ENCODE results near the gene RPS6KA1.
A peak's percentile ranks its signal among the peaks of the same experiment; 100 is the strongest.
"Not testable (repeated sequence)": the region's sequence is repeated elsewhere in the genome, so short reads cannot be mapped to it uniquely, and the experiment has no call there.

RPS6KA1 gene

DNA sequence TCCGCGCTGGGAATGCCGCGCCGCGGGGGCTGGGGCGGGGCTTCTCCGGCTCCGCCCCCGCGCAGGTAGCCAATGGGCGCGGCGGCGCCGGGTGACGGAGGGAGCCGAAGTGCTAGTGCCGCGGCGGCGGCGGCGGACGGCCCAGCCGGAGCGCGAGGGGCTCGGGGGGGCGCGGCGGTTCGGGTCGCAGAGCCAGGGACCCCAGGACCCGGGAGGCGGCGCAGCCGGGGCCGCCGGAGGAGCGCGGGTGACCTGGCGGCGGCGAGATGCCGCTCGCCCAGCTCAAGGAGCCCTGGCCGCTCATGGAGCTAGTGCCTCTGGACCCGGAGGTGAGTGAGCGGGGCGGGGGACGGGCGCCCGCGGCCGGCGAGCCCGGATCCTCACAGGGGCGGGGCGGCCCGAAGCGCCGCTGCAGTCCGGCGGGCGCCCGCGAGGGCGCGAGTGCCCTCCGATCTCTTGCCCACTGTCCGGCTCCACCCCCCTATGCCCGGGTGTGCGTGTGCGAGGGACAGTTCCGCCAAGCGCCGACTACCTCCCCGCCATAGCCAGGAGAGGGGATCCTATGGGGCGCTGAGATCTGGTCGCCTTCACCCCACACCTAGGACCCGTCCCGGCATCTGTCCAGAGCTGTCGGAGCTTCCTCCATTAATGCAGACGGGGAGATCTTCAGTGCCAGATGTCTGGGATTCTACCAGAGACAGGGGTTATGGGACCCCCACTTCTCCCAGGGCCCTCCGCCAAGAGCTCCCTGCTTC lies at the start of gene RPS6KA1:
Gene RPS6KA1 (plus strand): TSS at position 107 of the 755 bp plus-strand sequence. CDS start 160 bp downstream, at position 267.
- DNase-seq (ENCODE audit: low read depth in 2 of 2, low spot score in 1 of 2) = peak in 1 of 2 donors; percentile 37

DNA sequence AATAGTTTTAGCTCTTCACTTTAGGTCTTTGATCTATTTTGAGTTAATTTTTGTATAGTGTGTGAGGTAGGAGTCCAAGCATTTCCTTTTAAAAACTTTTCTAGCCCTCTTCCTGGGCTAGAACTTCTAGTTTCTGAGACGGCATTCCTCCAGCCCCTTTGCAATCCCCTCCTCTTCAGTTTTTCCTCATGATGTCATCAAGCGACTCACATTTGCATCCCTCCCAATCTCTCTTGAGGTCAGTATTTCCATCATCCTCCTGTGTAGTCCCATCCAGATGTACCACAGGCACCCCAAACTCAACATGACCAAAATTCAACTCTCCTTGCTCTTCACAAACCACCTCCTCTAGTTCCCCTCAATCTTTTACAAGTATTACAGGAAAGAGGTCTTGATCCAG lies 46.6 kb upstream of the RPS6KA1 start:
- DNase-seq (ENCODE audit: low read depth in 2 of 2, low spot score in 1 of 2) = no peak

GRCh38 chr1:26483980-26484379 lies 45.6 kb upstream of the RPS6KA1 start:
- no peak for DNase-seq (ENCODE audit: low read depth in 2 of 2, low spot score in 1 of 2)

- no peak for DNase-seq (ENCODE audit: low read depth in 2 of 2, low spot score in 1 of 2)
These were observed 39.4 kb upstream of the RPS6KA1 start for GRCh38 chr1:26490155-26490554.

- no peak for DNase-seq (ENCODE audit: low read depth in 2 of 2, low spot score in 1 of 2)
These were observed 36.3 kb upstream of the RPS6KA1 start for GRCh38 chr1:26493267-26493666.

- DNase-seq (ENCODE audit: low read depth in 2 of 2, low spot score in 1 of 2) = no peak
These were observed 35.6 kb upstream of the RPS6KA1 start for GRCh38 chr1:26493938-26494337.

DNA sequence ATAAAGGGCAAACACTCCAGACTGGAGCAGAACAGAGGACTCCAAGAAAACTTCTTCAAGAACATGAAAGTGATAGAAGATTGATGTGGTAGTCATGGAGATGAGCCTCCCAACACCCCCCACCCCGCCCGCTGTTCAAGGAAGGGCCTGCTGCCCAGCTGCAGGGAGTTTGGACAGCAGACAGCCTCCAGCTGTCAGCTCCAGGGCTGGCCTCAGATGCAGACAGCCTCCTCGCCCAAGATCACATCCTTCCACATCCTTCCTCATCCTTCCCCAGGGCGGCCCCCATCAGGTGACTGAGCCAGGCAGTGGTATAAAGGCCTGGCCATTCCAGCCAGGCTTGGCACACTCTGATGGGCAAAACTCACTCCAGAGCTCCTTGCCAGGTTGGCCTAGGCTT lies 32.7 kb upstream of the RPS6KA1 start:
- DNase-seq (ENCODE audit: low read depth in 2 of 2, low spot score in 1 of 2) = no peak

- DNase-seq (ENCODE audit: low read depth in 2 of 2, low spot score in 1 of 2) = no peak
These were observed 30.7 kb upstream of the RPS6KA1 start for GRCh38 chr1:26498894-26499293.

GRCh38 chr1:26500488-26501175 lies 28.9 kb upstream of the RPS6KA1 start:
- DNase-seq (ENCODE audit: low read depth in 2 of 2, low spot score in 1 of 2) = peak; percentile 82 to 86

DNA sequence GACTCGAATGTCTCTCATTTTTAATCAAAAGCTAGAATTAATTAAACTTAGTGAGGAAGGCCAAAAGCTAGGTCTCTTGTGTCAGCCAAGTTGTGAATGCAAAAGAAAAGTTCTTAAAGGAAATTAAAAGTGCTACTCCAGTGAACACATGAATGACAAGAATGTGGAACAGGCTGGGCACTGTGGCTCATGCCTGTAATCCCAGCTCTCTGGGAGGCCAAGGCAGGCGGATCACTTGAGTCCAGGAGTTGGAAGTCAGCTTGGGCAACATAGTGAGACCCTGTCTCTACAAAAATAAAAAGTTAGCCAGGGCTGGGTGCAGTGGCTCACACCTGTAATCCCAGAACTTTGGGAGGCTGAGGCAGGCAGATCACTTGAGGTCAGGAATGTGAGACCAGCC lies 18.9 kb upstream of the RPS6KA1 start:
- DNase-seq (ENCODE audit: low read depth in 2 of 2, low spot score in 1 of 2) = not testable (repeated sequence)

- DNase-seq (ENCODE audit: low read depth in 2 of 2, low spot score in 1 of 2) = not testable (repeated sequence)
These were observed 13.7 kb upstream of the RPS6KA1 start for GRCh38 chr1:26515836-26516235.

DNA sequence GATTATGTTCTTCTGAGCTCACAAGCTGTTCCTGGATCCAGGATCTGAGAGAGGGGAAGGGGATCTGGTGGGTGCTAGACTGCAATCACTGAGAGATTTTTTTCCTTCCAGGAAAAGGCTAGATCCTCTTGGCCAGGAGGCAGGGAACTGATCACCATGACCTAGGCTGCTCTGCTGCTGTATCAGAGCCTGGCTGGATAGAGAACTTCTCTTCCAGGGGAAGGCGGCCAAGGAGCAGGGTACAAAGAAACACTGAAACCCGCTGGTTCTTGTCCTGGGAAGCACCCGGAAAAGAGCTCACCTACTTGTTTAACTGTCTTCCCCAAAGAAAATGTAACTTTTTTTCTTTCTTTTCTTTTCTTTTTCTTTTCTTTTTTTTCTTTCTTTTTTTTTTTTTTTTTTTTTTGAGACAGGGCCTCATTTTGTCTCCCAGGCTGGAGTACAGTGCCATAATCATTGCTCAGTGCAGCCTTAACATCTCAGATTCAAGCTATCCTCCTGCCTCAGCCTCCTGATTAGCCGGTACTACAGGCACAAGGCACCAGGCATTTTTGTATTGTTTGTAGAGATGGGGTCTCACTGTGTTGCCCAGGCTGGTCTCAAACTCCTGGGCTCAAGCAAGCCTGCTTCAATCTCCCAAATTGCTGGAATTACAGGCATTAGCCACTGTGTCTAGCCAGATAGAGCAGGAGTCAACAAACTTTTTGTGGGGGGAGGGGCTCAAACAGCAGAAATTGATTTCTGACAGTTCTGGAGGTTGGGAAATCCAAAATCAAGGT lies 12.4 kb upstream of the RPS6KA1 start:
- no peak for DNase-seq (ENCODE audit: low read depth in 2 of 2, low spot score in 1 of 2)

- DNase-seq (ENCODE audit: low read depth in 2 of 2, low spot score in 1 of 2) = no peak
These were observed 11.9 kb upstream of the RPS6KA1 start for GRCh38 chr1:26517766-26518049.

- DNase-seq (ENCODE audit: low read depth in 2 of 2, low spot score in 1 of 2) = no peak
These were observed 11.2 kb upstream of the RPS6KA1 start for GRCh38 chr1:26518355-26518754.

DNA sequence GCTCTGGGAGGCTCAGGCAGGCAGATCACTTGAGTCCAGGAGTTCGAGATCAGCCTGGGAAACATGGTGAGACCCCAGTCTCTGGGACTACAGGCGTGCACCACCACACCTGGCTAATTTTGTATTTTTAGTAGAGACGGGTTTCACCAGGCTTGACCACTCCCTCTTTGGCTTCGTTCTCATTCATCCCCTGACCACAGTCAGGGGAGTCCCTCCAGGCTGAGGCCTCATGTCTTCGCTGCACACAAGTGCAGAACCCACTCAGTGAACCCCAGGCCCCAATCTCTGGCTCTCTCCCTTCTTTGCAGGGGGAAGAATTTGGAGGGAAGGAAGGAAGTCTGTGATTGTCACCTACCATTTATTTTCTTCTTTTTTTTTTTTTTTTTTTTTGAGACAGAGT lies 9.2 kb upstream of the RPS6KA1 start:
- no peak for DNase-seq (ENCODE audit: low read depth in 2 of 2, low spot score in 1 of 2)

DNA sequence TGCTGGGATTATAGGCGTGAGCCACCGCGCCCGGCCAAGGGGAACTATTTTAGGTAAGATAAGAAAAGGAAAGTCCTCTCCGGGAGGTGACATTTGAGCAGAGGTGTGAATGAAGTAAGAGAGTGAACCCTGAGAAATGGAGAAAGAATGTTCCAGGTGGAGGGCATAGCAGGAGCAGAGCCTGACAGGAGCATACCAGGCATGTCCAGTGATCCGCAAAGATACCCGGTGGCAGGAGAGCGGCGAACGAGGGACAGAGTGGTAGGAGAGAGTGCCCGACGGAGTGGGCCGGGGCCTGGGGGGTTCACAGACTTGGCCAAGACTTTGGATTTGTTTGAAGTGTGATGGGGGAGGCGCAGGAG lies 7.9 kb upstream of the RPS6KA1 start:
- no peak for DNase-seq (ENCODE audit: low read depth in 2 of 2, low spot score in 1 of 2)

GRCh38 chr1:26522073-26522472 lies 7.5 kb upstream of the RPS6KA1 start:
- DNase-seq (ENCODE audit: low read depth in 2 of 2, low spot score in 1 of 2) = no peak

DNA sequence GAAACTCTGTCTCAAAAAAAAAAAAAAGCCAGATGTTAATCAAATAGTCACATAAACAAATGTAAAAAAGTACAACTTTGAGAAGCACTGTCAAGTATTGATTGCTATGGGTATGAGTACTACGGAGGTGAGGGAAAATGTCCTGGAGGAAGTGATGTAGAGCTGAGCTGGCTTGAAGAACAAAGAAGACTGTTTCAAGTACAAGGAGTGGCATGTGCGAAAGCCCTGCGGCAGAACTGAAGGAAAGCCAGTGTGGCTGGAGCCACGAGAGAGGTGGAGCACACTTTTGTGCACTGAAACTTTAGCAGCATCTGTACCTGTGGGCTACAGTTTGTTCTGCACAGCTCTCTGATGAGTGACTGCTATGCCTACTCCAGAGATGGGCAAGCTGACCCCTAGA lies 5.4 kb upstream of the RPS6KA1 start:
- no peak for DNase-seq (ENCODE audit: low read depth in 2 of 2, low spot score in 1 of 2)

DNA sequence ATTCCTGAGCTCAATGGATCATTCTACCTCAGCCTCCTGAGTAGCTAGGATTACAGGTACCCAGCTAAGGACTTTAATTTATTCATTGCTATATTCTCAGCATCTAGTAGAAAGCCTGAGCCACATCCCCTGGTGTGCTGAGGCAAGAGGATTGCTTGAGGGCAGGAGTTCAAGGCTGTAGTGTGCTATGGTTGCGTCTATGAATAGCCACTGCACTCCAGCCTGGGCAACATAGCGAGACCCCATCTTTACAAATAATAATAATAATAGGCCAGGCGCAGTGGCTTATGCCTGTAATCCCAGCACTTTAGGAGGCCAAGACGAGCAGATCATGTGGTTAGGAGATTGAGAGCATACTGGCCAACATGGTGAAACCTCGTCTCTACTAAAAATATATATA lies 3.3 kb upstream of the RPS6KA1 start:
- no peak for DNase-seq (ENCODE audit: low read depth in 2 of 2, low spot score in 1 of 2)

- DNase-seq (ENCODE audit: low read depth in 2 of 2, low spot score in 1 of 2) = no peak
These were observed 231 bp upstream of the RPS6KA1 start for GRCh38 chr1:26529405-26529654.

DNA sequence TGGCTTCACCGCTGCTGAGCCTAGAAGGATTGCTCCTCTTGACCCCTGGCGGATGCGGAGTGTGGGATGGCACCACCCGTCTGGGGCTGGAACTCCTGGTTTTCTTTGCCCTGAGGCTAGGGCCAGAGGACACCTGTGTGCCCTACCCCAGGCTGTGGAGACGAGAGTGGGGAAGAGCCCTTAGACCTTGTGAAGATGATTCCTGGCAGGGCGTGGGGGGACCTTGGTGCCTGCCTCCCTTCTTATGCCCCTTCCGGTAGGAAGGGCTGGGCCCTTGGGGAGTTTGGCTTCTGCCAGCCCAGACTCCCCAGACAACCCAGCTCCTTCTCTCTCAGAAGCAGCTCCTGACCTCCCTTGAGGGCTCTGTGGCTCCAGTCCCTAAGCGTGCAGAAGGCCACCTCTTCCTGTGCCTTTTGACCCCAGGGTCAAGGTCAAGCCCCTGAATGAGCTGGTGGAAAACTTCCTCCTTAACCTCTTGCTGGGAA lies 891 bp downstream of the RPS6KA1 start:
- DNase-seq (ENCODE audit: low read depth in 2 of 2, low spot score in 1 of 2) = no peak

- DNase-seq (ENCODE audit: low read depth in 2 of 2, low spot score in 1 of 2) = no peak
These were observed 1.5 kb downstream of the RPS6KA1 start for GRCh38 chr1:26530895-26531598.
